OCI-LY3 (cell line): ENCODE data around the gene SLC23A3.

ENCODE experiments used
- CTCF ChIP-seq: fragments of 200-600, 300-600 bp; sonication (generic); IDR thresholded peaks from 2 replicates; pipeline ENCODE4 v1.5.1; 2014; ENCODE audit warnings: antibody characterized with exemption, low read length, low read depth
- EZH2phosphoT487 ChIP-seq: fragments of 200-600 bp; shearing (Covaris generic); IDR thresholded peaks from 2 replicates; pipeline ENCODE4 v1.6.1; 2018; ENCODE audit warnings: antibody characterized with exemption, mixed run types, low read depth

- TF ChIP-seq CTCF (no peak), EZH2phosphoT487 (no peak)
These were observed 34.8 kb upstream of the SLC23A3 start for GRCh38 chr2:219204425-219205164.
